ENCODE measurements around the gene DDB1.

The DDB1 gene

GRCh38 chr11:61334434-61335354 is 1.8 kb upstream of the DDB1 start:
- DNase-seq: no peak

DNA sequence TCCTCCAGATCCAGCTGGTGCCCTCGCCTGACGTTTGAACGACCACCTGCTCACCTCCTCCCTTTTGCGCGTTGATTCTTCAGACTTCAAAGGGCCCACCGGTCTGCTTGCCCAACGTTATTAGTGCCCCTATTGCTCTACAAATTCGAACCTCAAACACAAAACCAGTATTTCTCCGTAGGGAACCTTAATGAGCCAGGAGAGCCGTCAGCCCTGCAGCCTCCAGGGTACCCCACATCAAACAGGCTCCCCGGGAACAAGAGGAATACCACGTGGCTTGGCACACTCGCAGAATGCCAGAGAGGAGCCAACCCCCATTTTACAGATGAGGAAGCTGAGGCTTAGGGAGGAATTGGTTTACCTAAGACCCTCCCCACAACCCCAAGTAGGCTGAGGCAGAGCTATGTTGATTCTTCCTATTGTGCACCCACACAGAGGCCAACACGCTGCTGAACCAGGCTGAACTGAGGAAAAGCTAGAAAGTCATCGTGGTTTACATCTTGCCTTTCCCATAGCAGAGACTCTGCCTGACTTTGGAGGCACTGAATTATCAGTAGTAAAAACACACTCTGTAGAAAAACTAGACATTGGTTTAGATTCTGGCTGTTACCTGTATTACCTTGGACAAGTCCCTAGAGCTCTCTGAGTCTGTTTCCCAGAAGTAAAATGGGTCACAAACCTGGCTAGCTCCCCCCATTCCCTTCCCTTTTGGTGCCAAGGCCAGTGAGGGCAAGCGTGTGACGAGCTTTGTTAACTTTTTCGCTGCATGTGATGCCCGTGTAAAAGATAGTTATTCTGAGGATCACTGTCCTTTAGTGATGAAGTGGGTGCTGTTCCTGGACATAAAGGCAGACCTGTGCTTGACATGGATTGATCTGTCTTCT is 887 bp upstream of the DDB1 start:
- DNase-seq: peak in 1 of 2 donors; percentile 7

DNA sequence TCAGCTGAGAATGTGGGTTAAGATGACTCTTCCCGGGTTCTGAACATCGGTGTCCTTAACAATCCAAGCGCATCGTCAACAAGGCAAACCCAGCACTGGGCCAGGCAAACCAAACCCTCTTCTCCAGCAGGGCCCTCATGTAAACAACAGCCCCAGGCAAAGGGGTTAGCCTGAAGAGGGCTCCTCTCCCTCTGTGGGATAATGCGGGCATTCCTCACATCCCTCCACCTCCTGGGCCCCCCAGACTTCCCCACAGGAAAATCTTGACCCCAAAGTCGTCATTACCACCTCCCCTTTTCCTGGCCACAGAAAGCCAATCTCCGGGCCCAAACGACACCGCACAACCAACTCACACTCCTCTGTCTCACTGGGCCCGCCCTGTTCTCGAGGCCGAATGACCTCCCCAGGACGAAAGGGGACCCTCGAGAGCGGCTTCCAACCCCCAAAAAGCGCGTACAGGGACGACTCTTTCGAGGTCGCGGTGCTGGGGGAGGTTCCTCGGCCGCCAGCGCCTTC is 566 bp downstream of the DDB1 start:
- peak in 1 of 2 donors; percentile 5 for DNase-seq

DNA sequence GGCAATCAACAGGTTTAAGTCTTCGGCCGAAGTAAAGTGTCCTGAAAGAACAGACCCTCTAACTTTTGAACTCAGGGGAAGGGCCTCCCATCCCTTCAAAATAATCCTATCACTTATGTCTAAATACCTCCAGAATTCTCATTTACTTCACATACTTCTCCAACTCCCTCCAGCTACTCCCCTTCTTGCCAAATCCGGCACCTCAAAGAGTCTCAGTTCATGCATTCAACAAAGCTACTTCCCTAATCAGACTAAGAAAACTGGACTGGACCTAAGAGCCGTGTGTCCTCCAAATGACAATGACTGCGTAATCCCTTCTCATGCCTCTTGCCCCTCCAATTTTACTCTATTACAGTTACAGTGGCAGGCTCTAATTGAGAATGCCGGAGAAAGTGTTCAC is 1.3 kb downstream of the DDB1 start:
- DNase-seq: no peak

DNA sequence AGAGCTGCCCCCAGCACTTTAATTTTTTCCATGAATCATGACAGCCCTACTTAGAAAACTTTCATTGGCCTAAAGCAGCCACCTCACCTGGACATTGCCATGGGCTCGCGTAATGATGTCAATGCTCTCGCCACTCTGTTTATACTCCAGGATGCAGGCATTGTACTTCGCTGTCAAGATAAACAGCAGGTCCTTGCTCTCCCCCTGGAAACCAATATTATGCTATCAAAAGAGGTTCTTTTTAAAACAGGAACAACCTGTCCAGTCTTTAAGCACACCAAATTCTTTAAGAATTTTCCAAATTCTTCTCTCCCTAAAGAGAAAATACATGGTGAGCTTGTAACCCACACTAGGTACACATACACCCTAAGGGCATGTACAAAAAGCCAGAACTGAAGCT is 3.0 kb downstream of the DDB1 start:
- DNase-seq: no peak

- DNase-seq: no peak
These were observed 4.6 kb downstream of the DDB1 start for GRCh38 chr11:61328351-61328750.

GRCh38 chr11:61327669-61328071 is 5.2 kb downstream of the DDB1 start:
- no peak for DNase-seq

- DNase-seq: no peak
These were observed 7.1 kb downstream of the DDB1 start for GRCh38 chr11:61325649-61326414.

DNA sequence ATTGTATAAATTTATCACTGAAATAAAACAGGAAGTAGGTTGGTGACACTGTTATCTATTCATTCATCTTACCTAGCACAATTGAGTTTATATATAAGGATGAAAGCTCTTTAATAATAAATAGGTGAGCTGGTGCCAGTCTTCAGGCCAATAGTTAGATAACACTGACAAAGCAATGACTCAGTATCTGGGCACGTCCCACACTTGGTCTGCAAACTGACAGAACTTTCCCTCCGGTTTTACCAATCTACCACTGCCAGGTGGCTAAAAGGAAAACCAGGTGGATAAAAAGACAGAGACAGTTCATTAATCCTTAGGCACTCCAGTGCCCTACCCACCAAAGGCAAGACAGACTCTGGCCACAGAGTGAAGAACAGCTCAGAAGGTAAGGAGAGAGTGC is 17.6 kb downstream of the DDB1 start:
- no peak for DNase-seq

DNA sequence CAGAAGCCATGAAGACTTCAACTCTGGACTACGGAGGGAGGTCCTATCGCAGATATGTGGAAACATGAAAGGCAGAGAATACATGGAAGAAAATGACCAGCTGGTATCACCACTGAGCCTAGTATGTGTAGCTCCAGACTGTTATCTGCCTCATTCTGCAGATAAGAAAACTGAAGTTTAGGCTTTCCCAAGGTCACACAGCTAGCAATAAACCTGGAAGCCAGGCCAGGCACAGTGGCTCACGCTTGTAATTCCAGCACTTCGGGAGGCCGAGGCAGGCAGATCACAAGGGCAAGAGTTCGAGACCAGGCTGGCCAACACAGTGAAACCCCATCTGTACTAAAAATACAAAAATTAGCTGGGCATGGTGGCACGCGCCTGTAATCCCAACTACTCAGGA is 22.2 kb downstream of the DDB1 start:
- no peak for DNase-seq

DNA sequence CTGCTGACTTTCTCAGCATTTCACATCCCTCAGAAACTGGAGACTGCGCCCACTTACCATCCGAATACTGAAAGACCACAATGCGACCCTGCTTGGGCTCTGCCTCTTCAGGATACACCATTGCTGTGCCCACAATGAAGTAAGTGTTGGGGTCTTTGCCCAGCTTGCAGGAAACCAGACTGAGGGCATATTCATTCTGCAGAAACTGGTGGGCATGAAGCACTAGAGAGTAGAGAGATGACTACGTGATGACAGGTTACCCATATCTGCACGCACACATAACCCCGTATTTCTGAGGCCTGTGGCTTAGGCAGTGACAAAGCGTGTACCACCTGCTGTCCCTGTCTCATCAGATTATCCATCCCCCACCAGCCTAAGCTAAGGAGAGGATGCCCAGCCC is 23.2 kb downstream of the DDB1 start:
- no peak for DNase-seq

DNA sequence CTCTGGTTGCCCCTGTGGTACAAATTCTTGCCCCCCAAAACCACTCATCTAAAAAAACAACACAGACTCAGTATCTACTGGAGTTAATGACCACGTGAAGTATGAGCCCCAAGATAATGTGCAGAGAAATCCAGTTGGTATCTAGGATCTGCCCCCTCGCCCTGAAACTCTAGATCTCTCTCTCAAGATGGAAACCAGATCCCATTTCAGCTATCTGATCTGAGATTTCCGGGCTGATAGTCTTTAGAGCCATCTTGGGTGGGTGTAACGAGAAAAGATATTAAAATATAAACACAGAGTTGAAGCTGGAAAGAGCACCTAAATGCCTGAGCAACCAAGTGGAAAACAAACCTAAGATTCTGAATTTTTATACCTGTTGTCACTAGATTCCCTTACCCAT is 23.8 kb downstream of the DDB1 start:
- no peak for DNase-seq

DNA sequence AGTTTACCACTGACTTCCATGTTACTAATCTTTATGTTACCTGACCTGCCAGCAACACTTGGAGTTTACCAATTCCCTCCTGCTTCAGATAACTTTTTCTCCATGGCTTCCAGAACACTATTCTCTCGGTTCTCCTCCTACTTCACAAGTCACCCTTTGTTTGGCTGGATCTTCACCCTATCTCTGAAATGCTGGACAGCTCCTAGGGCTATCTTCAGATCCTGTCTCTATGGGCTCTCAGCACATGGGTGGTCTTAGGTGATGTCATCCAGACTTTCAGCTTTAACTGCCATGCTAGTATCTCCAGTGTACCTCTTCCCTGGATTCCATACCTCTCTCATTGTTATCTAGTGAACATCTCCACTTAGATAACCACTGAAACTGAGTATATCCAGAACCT is 25.6 kb downstream of the DDB1 start:
- DNase-seq: no peak

- no peak for DNase-seq
These were observed 26.7 kb downstream of the DDB1 start for GRCh38 chr11:61306221-61306620.

GRCh38 chr11:61305417-61305816 is 27.5 kb downstream of the DDB1 start:
- DNase-seq: no peak

- no peak for DNase-seq
These were observed 29.2 kb downstream of the DDB1 start for GRCh38 chr11:61303725-61304124.

DNA sequence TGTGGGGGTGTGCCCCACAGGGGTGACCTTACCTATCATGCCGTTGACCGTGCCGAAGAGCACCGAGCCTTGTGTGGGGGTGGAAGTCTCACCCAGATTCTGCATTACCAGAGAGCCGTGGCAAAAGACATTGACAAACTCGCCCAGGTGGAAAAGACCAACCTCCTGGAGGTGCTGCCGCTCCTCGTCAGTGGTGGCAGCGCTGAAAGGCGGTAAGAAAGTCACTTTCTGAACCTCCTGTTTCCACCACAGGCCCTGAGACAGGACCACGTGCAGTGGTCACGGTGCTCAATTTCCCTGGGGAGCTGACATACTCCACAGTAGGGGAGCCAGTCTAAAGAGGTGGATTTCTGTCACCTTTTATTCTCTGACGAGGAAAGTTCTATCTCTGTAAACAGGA is 30.4 kb downstream of the DDB1 start:
- no peak for DNase-seq

GRCh38 chr11:61298663-61299244 is 34.2 kb downstream of the DDB1 start:
- no peak for DNase-seq

GRCh38 chr11:61297746-61298145 is 35.2 kb downstream of the DDB1 start:
- DNase-seq: no peak

- DNase-seq: no peak
These were observed 35.6 kb downstream of the DDB1 start for GRCh38 chr11:61297341-61297740.

GRCh38 chr11:61295596-61295926 is 37.3 kb downstream of the DDB1 start:
- no peak for DNase-seq

DNA sequence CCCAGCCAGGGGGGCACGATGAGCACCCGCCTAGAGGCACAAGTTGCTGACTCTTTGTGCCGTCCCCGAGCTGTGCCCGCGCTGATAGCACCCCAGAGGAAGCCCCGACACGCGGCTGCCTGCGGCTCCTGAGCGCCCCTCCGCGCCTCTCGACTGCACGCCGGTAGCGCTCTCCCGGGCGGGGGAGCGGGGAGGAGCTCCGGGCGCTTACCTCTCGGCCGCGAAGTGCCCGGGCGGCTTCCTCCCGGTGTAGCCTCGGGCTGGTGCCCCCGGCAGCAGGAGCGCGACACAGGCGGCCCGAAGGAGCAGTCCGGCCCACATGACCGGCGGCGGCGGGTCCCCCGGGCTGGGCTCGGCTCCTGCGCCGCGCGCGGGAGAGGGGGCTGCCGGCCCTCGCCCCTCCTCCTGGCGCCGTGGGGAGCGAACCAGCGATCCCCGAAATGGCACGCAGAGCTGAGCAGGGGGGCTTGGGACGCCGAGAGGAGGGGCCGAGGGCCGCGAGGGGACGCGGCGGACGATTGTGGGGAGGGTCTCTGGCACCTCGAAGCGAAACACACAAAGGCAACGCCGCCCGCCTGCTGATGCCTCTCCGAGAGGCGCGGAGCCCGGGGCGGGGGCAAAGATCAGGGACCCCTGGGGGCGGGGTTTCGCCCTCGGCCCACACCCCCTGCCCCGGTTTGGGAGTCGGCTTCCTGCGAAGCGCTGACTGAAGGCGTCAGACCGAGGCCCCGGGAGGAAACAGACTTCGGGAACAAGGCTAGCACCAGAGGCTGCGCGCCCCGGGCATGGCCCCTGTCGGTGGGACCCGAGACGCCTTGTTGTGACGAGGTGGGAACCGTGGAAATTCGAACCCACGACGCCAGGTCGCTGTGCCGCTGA is 37.9 kb downstream of the DDB1 start, which contains the start of gene VWCE:
TSS of gene VWCE (minus strand) at position 600 of the 879 bp plus-strand sequence. CDS start at position 321, 279 bp downstream.
- peak; percentile 46 to 56 for DNase-seq
